Natural killer cell (primary cell): ENCODE data around the gene CLIC6. TPM values are rescaled to one million over a fixed set of nuclear protein-coding genes. Genes with fewer than 3 reads are reported as not detected.

ENCODE experiments used
- ATAC-seq, 3 donors: fragments of 150-1000 bp in 2 of 3; fragments of 200-7000 bp in 1 of 3; cut with Tn5 transposase; 1 replicate in 1 of 3; 2 replicates in 2 of 3; pipeline ENCODE4 v1.10.0; 2021; ENCODE audit warnings: mild to moderate bottlenecking in 2 of 3, moderate library complexity in 2 of 3
- DNase-seq, 2 donors: peaks; one replicate each; pipeline versions ENCODE4 v3.0.0 to v3.0.0-alpha.2; 2013 to 2021; ENCODE audit warnings: mixed read lengths in 1 of 2
- H3K27ac ChIP-seq: one replicate; pipeline ENCODE4 v1.5.1; 2013; ENCODE audit warnings: mild to moderate bottlenecking, low read length
- H3K27me3 ChIP-seq: one replicate; pipeline ENCODE4 v1.6.1; 2013; ENCODE audit warnings: low read length; ENCODE audit not compliant: control insufficient read depth, insufficient read depth
- H3K36me3 ChIP-seq: one replicate; pipeline ENCODE4 v1.6.1; 2013; ENCODE audit warnings: low read length; ENCODE audit not compliant: control insufficient read depth, insufficient read depth
- H3K4me1 ChIP-seq: one replicate; pipeline ENCODE4 v1.6.1; 2013; ENCODE audit warnings: low read length; ENCODE audit not compliant: control insufficient read depth, insufficient read depth
- H3K4me3 ChIP-seq: one replicate; pipeline ENCODE4 v1.5.1; 2013; ENCODE audit warnings: low read length
- H3K9me3 ChIP-seq: one replicate; pipeline ENCODE4 v1.6.1; 2013; ENCODE audit warnings: low read length; ENCODE audit not compliant: control insufficient read depth, insufficient read depth
- H3K27ac Mint-ChIP-seq, 2 donors: one replicate each; pipeline ENCODE4 v1.8.0; 2022; ENCODE audit warnings: mild to moderate bottlenecking in 2 of 2, mixed read lengths in 2 of 2, moderate library complexity in 1 of 2
- H3K27me3 Mint-ChIP-seq, 2 donors: one replicate each; pipeline ENCODE4 v1.8.0; 2022; ENCODE audit warnings: low read depth in 2 of 2, mixed read lengths in 2 of 2
- H3K36me3 Mint-ChIP-seq: one replicate; pipeline ENCODE4 v1.8.0; 2022; ENCODE audit warnings: mixed read lengths
- H3K4me1 Mint-ChIP-seq, 2 donors: one replicate each; pipeline ENCODE4 v1.8.0; 2022; ENCODE audit warnings: mixed read lengths in 2 of 2
- H3K4me3 Mint-ChIP-seq: one replicate; pipeline ENCODE4 v1.8.0; 2022; ENCODE audit warnings: mild to moderate bottlenecking, moderate library complexity, mixed read lengths
- H3K9me3 Mint-ChIP-seq, 2 donors: one replicate each; pipeline ENCODE4 v1.8.0; 2022; ENCODE audit warnings: mixed read lengths in 2 of 2
- CTCF ChIP-seq: fragments of 200-600 bp; IDR thresholded peaks from one replicate; pipeline ENCODE4 v1.8.0; 2022; ENCODE audit warnings: antibody characterized with exemption
- WGBS: methylation state at CpG from one replicate; pipeline ENCODE4 v1.1.7; 2013; ENCODE audit warnings: missing lambda C conversion rate; ENCODE audit not compliant: insufficient coverage; 5-methylcytosine and 5-hydroxymethylcytosine counted together
- intact Hi-C: fragments of 100-400 bp; cut with micrococcal nuclease; formaldehyde crosslinking; loops from one replicate; pipeline ENCODE4 v1.14.2; 2022
- total RNA-seq, 4 donors: library from RNA; stranded (reverse); fragments of 120-200 nt in 1 of 4; gene quantifications; one replicate each; pipeline versions ENCODE4 v1.2.3 to v1.2.4, GENCODE V29; 2013 to 2022

Gene CLIC6
- total RNA-seq, 3 donors from 2014 or later (not counting 1 experiment from before 2014, with no cell fraction given), result not detected

- Histone ChIP-seq H3K4me3 (no peak overlapping the region), H3K27me3 (no peaks in the 10 kb centered on the region), H3K36me3 (no peaks in the 10 kb centered on the region), H3K9me3 (peaks cover 4% of the 10 kb centered on the region), H3K4me1 (no peaks in the 10 kb centered on the region), H3K27ac (no peak overlapping the region)
- Mint-ChIP-seq H3K27me3 (peaks cover 37 to 51% of the 10 kb centered on the region in 2 donors), H3K27ac (no peak overlapping the region), H3K9me3 (no peaks in the 10 kb centered on the region), H3K4me3 (no peak overlapping the region), H3K36me3 (no peaks in the 10 kb centered on the region), H3K4me1 (peaks cover 0 to 8% of the 10 kb centered on the region in 2 donors)
- WGBS, result 50% methylated on average over 1 of the region's 1 CpG
- no peak for ATAC-seq
- DNase-seq, result no peak
- intact Hi-C loops, result no loop called here
- TF ChIP-seq CTCF, result no peak
Measured at GRCh38 chr21:34650861-34651431, 17.8 kb upstream of the CLIC6 start.

- Mint-ChIP-seq H3K27ac (no peak overlapping the region), H3K4me1 (peaks cover 0 to 8% of the 10 kb centered on the region in 2 donors), H3K9me3 (no peaks in the 10 kb centered on the region), H3K27me3 (peaks cover 40 to 58% of the 10 kb centered on the region in 2 donors), H3K36me3 (no peaks in the 10 kb centered on the region), H3K4me3 (no peak overlapping the region)
- DNase-seq (no peak), ATAC-seq (no peak)
- H3K4me1 ChIP-seq, result no peaks in the 10 kb centered on the region
- peaks cover 4% of the 10 kb centered on the region for H3K9me3 ChIP-seq
- WGBS, result 82% methylated on average over 1 of the region's 1 CpG
- TF ChIP-seq CTCF, result no peak
- H3K36me3 ChIP-seq, result no peaks in the 10 kb centered on the region
- no peaks in the 10 kb centered on the region for H3K27me3 ChIP-seq
- H3K4me3 ChIP-seq, result no peak overlapping the region
- intact Hi-C loops, result no loop called here
- no peak overlapping the region for H3K27ac ChIP-seq
Measured at GRCh38 chr21:34651642-34652041, 17.2 kb upstream of the CLIC6 start.

- Histone ChIP-seq H3K4me3 (no peak overlapping the region), H3K9me3 (peaks cover 4% of the 10 kb centered on the region), H3K4me1 (no peaks in the 10 kb centered on the region), H3K36me3 (no peaks in the 10 kb centered on the region), H3K27me3 (no peaks in the 10 kb centered on the region), H3K27ac (no peak overlapping the region)
- no peak for TF ChIP-seq CTCF
- Mint-ChIP-seq H3K9me3 (no peaks in the 10 kb centered on the region), H3K4me3 (no peak overlapping the region), H3K27ac (no peak overlapping the region), H3K4me1 (peaks cover 0 to 8% of the 10 kb centered on the region in 2 donors), H3K36me3 (no peaks in the 10 kb centered on the region), H3K27me3 (peaks cover 42 to 59% of the 10 kb centered on the region in 2 donors)
- ATAC-seq, result no peak
- 95% methylated on average over 6 of the region's 6 CpGs for WGBS
- no peak for DNase-seq
- intact Hi-C loops, result no loop called here
Measured at GRCh38 chr21:34653522-34653921, 15.3 kb upstream of the CLIC6 start.

GRCh38 chr21:34661848-34662247, 6.9 kb upstream of the CLIC6 start:
- peaks cover 10 to 11% of the 10 kb centered on the region in 2 donors for H3K9me3 Mint-ChIP-seq
- Histone ChIP-seq H3K4me1 (no peaks in the 10 kb centered on the region), H3K4me3 (no peak overlapping the region), H3K27me3 (peaks cover 9% of the 10 kb centered on the region), H3K27ac (no peak overlapping the region), H3K36me3 (no peaks in the 10 kb centered on the region), H3K9me3 (peaks cover 8% of the 10 kb centered on the region)
- H3K4me3 Mint-ChIP-seq, result no peak overlapping the region
- peaks cover 24% of the 10 kb centered on the region for H3K36me3 Mint-ChIP-seq
- H3K27me3 Mint-ChIP-seq, result peaks cover 38 to 51% of the 10 kb centered on the region in 2 donors
- DNase-seq, result no peak
- no peak for ATAC-seq
- no peak for TF ChIP-seq CTCF
- H3K27ac Mint-ChIP-seq, result no peak overlapping the region
- H3K4me1 Mint-ChIP-seq, result no peaks in the 10 kb centered on the region
- intact Hi-C loops, result no loop called here
